IMR-90 (cell line): Measurements from ENCODE around the gene C11orf97.

Experiments used
- BHLHE40 ChIP-seq: fragments of 150-350 bp; IDR thresholded peaks from 2 replicates; pipeline ENCODE4 v1.6.1; 2016; ENCODE audit warnings: mild to moderate bottlenecking, low read depth, low read length
- CEBPB ChIP-seq: IDR thresholded peaks from 2 replicates; pipeline ENCODE4 v1.6.1; 2012; ENCODE audit warnings: low read depth, low read length, improper control_type of control experiment
- CHD1 ChIP-seq: IDR thresholded peaks from 2 replicates; pipeline ENCODE4 v1.6.1; 2012; ENCODE audit warnings: low read depth, low read length, improper control_type of control experiment
- POLR2A ChIP-seq: IDR thresholded peaks from 2 replicates; pipeline ENCODE4 v1.6.1; 2012; ENCODE audit warnings: mild to moderate bottlenecking, low read depth, low read length
- RAD21 ChIP-seq: IDR thresholded peaks from 2 replicates; pipeline ENCODE4 v1.6.1; 2012; ENCODE audit warnings: low read length, improper control_type of control experiment
- RCOR1 ChIP-seq: IDR thresholded peaks from 2 replicates; pipeline ENCODE4 v1.6.1; 2012; ENCODE audit warnings: mild to moderate bottlenecking, low read length, improper control_type of control experiment; ENCODE audit not compliant: insufficient replicate concordance
- SMC3 ChIP-seq: fragments of 150-350 bp; IDR thresholded peaks from 2 replicates; pipeline ENCODE4 v1.6.1; 2016; ENCODE audit warnings: low read depth, mild to moderate bottlenecking, antibody characterized with exemption, low read length, moderate library complexity
- TF ChIP-seq, protein P1 (sequence below): conservative IDR thresholded peaks from 2 replicates; pipeline ENCODE4 v1.5.1; 2012; ENCODE audit warnings: mild to moderate bottlenecking, low read depth, low read length, improper control_type of control experiment

DNA sequence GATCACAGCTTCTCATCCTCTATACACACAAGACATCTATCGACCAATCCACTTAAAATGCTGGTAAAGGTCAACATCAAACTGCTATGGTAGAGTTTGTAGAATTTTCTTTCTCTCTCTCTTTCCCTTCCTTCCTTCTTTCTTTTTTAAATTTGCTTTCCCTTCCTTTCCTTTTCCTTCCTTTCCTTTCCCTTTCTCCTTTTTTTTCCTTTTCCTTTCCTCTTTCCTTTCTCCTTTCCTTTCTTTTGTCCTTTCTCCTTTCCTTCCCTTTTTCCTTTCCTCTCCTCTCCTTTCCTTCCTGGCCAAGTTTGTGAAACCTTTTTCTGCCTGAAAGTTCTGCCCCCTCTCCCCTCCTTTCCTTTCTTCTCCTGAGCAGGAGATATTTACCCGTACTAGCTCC is 3.1 kb downstream of the C11orf97 start:
- TF ChIP-seq, protein P1, sequence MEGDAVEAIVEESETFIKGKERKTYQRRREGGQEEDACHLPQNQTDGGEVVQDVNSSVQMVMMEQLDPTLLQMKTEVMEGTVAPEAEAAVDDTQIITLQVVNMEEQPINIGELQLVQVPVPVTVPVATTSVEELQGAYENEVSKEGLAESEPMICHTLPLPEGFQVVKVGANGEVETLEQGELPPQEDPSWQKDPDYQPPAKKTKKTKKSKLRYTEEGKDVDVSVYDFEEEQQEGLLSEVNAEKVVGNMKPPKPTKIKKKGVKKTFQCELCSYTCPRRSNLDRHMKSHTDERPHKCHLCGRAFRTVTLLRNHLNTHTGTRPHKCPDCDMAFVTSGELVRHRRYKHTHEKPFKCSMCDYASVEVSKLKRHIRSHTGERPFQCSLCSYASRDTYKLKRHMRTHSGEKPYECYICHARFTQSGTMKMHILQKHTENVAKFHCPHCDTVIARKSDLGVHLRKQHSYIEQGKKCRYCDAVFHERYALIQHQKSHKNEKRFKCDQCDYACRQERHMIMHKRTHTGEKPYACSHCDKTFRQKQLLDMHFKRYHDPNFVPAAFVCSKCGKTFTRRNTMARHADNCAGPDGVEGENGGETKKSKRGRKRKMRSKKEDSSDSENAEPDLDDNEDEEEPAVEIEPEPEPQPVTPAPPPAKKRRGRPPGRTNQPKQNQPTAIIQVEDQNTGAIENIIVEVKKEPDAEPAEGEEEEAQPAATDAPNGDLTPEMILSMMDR, result no peak
- TF ChIP-seq CEBPB (no peak), CHD1 (no peak), BHLHE40 (no peak), RCOR1 (no peak), RAD21 (no peak), POLR2A (no peak), SMC3 (no peak)
